Transverse colon (tissue), 4 donors: ENCODE results near the gene MKLN1.

Experiments
- EP300 ChIP-seq: sonication (generic); formaldehyde crosslinking; IDR thresholded peaks from one replicate; pipeline ENCODE4 v1.6.1; 2017; ENCODE audit warnings: antibody characterized with exemption, low read depth
- POLR2A ChIP-seq: fragments of 450-650 bp; IDR thresholded peaks from one replicate; pipeline ENCODE4 v1.6.1; 2016; ENCODE audit warnings: antibody characterized with exemption, mild to moderate bottlenecking, moderate library complexity
- POLR2AphosphoS5 ChIP-seq, 3 donors: sonication (generic); formaldehyde crosslinking; IDR thresholded peaks; one replicate each; pipeline ENCODE4 v1.6.1; 2016; ENCODE audit warnings: antibody characterized with exemption in 3 of 3
- TF ChIP-seq, protein P1 (sequence below), 5 experiments: fragments of 200-600 bp in 3 of 5; fragments of 450-650 bp in 2 of 5; sonication (generic) in 3 of 5; IDR thresholded peaks; 1 replicate in 2 of 5; 2 replicates in 3 of 5; pipeline ENCODE4 v1.5.1; 2016 to 2017; ENCODE audit warnings: antibody characterized with exemption in 5 of 5, inconsistent platforms in 3 of 5, mild to moderate bottlenecking in 2 of 5, moderate library complexity in 1 of 5

DNA sequence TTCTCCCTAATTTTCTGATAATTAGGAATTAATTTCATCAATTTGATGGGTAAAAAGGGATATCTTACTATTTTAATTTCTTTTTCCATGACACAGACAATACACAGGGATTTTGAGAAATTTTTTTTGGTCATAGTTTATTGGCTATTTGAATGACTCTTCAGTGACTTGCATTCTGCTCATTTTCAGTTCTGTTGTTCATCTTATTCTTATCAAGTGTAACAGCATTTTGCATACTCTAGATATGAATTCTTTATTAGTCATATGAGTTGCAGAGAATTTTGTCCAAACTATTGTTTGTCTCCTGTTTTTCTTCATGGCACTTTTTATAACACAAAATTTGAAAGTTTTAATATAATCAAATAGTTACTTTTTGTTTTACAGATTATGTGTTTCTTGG, 41.7 kb downstream of the MKLN1 start:
- TF ChIP-seq, protein P1, sequence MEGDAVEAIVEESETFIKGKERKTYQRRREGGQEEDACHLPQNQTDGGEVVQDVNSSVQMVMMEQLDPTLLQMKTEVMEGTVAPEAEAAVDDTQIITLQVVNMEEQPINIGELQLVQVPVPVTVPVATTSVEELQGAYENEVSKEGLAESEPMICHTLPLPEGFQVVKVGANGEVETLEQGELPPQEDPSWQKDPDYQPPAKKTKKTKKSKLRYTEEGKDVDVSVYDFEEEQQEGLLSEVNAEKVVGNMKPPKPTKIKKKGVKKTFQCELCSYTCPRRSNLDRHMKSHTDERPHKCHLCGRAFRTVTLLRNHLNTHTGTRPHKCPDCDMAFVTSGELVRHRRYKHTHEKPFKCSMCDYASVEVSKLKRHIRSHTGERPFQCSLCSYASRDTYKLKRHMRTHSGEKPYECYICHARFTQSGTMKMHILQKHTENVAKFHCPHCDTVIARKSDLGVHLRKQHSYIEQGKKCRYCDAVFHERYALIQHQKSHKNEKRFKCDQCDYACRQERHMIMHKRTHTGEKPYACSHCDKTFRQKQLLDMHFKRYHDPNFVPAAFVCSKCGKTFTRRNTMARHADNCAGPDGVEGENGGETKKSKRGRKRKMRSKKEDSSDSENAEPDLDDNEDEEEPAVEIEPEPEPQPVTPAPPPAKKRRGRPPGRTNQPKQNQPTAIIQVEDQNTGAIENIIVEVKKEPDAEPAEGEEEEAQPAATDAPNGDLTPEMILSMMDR (IDR thresholded peaks at IDR 0.05): no peak
- TF ChIP-seq EP300 (no peak), POLR2A (no peak), POLR2AphosphoS5 (IDR thresholded peaks at IDR 0.05) (no peak)
